Fibroblast of skin of left biceps (primary cell): ENCODE data around the gene PYGB.

Experiments
- DNase-seq, 2 experiments: peaks; one replicate each; pipeline ENCODE4 v3.0.0-alpha.2; 2013; ENCODE audit warnings: low read depth in 2 of 2

PYGB gene

DNA sequence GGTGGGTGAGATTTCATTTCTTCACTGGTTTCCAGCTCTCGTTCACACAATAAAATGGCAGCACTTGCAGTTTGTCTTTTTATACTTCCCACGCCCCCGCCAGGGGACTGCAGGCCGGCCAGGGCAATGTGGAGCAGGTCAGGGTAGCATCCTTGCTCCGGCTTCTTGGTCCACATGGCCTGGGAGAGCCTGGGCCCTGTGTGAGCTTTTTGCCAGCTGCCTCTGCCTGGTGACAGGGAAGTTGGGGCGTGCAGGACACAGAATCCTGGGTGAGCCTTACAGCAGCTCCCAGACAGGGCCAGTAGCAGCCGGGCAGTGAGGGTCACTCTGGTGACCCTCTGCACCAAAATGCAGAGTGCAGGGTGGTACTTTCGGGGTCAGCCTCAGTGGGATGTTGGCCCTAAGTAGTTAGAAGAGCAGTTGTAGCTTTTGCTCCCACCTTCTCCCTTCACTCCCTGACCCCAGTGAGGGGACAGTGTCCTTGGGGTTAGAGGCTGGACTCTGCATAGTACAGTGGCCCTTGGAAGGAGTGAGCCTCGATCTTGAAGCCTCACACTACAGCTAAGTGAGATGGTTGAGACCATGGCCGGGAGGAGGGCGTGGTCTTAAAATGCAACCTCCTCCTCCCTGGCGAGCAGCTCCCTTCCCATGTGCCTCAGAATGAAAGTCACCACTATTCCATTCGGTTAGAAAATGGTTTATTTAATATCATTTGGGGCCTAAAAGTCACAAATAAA, 23.8 kb downstream of the PYGB start:
- no peak for DNase-seq

DNA sequence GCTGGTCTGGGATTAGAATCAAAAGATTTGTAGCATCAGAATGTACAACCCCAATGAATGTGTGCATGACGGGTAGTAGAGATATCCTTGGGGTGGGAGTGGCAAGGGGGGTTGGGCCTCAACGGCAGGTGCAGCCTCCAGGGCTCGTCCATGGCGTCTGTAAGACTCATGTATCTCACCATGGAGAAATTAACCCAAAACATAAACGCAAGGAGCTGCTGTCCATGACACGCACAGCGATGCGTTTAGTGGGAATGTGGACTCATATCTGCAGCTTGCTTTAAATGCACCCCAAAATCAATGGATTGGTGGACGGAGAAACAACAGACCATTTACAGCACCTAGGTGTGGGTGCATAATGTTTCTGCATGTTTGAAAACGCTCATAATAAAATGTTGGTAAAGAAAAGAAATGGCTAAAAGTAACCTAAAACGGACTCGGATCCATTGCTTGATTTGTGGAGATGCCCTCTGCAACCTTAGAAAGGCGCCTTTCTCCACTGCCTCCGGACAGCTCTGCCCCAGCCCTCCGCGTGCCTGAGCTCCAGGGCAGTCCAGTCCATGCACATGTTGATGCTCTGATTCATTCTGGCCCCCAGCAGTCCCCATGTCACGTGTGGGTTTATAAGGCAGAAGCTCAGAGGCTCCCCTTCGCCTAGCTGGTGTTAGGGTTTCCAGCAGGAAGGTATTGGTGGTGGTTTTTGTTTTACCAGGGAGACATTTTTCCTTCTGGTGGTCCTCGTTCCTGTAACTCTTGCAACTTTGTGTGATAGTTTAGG, 24.5 kb downstream of the PYGB start:
- no peak for DNase-seq

DNA sequence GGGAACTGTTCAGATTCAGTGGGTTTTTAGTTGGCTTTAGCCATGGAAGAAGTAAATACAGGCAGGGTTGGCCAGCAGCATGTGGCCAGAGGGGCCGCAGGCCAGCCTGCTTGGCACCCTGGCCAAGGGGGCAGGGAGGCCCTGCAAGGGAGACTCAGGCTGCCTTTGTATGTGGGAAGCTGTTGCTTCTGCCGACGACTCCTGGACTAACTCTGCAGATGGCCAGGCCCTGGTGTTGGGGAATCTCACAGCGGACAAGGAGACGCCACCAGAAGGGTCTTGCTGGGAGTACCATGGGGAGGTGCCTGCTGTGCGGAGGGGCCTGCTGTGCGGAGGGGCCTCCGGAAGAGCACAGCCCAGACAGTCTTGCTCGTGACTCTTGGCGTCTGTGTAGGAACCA, 25.2 kb downstream of the PYGB start:
- DNase-seq, result no peak

DNA sequence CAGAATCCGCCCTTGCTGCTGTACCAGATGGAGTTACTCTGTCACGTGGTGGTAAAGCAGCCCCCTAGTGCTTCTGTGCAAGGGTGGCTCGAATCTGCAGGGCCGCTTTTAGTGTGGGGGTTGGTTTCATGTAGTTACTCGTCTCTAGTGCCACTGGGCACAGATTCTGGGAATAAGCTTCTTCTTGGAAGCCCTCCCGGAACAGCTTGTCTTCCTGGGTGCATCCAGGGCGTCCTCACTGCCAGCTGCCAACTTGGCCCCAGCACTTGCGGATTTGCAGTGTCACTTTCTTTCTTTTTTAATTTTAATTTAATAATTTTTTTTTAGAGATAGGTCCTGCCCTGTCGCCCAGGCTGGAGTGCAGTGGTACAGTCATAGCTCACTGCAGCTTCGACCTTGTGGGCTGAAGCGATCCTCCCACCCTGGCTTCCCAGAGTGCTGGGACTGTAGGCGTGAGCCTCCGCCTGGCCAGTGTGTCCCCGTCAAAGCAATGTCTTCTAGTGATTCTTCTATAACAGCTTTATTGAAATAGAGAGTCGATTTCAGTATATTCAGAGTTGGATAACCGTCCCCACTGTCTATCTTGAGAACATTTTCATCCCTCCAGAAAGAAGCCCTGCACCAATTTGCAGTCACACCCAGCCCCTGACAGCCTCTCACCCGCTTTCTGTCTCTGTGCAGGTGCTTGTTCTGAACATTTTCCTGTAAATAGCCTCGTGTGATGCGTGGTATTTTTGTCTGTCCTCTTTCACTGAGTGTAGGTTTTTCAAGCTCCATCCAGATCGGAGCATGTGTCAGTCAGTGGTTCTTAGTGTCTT, 25.9 kb downstream of the PYGB start:
- DNase-seq, result no peak

DNA sequence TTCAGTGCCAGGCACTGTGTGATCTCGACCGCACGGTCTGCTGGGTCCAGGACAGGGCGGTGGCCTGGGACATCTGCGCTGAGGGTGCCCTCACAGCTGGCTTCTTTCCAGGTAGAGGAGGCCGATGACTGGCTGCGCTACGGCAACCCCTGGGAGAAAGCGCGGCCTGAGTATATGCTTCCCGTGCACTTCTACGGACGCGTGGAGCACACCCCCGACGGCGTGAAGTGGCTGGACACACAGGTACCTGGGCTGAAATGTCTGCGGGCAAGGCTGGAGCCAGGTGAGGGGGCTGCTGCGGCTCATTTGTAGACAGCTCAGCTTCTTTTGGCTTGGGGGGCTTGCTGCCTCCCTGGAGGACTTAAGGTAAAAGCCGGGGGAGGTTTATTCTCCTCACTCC, 26.6 kb downstream of the PYGB start:
- no peak for DNase-seq

DNA sequence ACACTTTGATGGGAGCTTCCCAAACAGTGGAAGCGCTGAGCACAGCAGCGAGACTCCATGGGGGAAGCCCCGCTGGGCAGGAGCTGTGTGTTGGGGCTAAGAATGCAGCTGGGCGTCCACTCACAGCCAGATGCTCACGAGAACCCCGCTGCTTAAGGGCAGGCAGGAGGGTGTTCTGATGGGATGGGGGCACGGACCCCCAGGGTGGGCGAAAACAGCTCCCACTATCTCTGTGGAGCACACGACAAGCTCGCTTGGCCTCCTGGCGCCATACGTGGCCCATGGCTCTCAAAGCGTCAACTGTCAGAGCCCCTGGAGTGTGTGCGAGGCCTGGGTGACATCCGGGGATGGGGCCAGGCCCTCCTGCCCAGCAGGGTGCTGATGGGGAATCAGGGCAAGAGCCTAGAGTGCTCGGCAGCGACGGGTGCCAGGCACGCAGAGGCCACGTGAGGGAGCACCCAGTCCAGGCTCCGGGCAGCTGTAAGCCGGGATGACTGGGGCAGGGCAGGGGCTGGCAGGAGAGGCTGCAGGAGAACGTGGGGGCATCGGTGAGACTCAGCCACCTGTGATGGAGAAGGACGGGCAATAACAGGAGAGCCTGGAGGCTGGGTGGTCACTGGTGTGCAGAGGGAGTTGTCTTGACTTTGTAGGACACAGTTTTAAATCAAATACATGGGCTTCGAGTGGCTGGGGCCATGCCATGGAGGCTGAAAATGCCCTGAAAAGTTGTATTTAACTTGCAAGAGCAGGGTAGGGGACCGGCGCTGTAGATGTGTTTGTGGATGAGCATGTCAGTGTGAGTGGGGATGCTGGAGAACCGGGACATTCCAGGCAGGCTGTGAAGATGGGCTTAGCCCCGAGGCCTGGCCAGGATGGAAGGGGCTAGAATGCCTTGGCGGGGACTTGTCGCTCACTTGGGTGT, 27.3 kb downstream of the PYGB start:
- no peak for DNase-seq

DNA sequence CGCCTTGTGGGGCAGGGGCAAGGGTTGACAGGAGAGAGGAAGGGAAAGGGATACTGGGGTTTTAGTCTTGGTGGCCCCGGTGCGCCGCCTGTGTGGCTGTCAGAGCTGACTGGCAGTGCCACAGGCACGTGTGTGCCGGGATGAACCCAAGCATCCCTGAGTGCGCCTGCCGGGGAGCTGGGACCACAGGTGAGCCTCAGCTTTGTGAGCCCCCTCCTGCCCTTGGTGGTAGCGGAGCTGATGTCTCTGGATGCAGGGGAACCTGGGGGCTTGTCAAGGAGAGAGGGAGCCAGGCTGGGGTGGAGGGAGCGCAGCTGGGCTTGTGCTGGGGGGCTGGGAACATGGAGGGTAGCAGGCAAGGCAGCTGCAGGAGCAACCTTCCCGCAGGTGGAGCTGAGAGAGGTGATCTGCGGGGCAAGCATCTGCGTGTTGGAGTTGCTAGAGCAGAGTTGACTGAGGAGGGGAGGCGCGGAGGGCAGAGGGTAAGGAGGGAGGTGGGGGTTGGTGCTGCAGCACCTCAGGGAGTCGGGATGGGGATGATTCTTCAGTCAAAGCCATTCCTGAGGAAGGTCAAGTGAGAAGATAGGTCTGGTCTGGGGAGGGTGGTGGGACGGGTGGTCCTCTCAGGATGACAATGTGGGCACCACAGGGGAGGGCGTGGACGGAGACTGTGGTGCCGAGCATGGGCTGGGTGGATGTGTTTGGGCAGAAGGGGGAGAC, 28.1 kb downstream of the PYGB start:
- no peak for DNase-seq

DNA sequence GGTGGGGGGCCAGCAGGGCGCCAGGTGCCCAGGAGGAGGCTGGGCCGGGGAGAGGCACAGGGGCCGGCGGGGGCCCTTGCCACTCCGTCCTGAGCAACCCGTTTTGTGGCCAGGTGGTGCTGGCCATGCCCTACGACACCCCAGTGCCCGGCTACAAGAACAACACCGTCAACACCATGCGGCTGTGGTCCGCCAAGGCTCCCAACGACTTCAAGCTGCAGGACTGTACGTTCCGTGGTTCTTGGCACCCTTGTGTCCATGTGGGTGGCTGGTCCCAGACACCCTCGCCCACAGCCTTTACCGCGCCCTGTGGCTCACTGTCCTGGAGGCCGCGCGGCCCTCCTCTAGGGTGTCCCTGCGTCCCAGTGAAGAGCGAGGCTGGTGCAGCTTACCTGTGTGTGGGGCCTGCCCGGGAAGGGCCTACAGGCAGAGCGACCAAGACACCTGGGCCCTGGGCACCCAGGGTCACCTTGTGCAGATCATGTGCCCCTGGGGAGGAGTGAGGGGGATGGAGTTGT, 28.7 kb downstream of the PYGB start:
- no peak for DNase-seq

DNA sequence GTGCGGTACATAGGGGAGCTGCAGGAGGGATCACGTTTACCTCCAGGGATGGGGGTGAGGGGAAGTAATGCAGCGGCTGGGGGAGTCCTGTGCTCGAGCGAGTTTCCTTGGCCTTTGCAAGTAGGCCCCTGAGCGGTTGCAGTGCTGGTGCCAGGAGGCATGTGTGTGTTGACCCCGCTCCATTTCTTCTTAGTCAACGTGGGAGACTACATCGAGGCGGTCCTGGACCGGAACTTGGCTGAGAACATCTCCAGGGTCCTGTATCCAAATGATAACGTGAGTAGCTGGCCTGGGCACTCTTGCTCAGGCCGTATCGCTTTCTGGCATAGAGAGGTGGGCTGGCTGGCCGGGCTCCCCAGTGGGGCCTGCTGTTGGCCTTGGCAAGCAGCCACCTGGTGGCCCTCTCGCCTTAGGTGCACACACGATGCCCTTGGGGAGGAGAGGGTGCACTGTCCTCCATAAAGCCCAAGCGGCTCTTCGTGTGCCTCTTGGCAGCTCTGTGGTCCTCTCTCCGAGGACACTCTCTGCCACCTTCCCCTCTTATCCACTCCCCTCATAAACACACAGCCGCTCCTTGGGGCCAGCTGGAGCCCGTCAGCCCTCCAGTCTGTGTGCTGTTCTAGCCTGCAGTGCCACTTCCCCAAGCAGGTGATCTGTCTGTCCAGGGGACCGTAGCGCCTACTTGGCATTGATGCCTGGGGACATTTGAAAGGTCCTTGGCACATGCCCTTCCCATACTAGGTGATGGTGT, 29.3 kb downstream of the PYGB start:
- no peak for DNase-seq

DNA sequence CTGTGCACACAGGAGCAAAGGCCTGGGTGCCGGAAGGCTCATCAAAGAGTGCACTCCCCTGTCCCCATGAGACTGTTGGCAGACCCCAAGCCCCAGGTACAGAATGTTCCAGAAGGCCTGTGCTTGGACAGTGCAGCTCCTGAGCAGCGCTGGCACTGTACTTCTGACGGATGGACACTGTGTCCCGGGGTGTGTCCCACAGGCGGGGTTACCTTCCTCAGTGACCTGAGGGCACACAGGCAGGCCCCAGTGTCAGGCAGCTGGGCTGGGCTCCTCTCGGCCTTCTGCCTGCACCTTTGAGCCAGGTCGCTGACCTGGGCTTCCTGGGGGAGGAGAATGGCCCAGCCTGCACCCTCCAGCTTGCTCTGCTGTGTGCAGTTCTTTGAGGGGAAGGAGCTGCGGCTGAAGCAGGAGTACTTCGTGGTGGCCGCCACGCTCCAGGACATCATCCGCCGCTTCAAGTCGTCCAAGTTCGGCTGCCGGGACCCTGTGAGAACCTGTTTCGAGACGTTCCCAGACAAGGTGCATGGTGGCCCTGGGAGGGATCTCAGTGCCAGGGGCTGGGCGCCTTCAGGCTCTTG, 30.1 kb downstream of the PYGB start:
- DNase-seq, result no peak

DNA sequence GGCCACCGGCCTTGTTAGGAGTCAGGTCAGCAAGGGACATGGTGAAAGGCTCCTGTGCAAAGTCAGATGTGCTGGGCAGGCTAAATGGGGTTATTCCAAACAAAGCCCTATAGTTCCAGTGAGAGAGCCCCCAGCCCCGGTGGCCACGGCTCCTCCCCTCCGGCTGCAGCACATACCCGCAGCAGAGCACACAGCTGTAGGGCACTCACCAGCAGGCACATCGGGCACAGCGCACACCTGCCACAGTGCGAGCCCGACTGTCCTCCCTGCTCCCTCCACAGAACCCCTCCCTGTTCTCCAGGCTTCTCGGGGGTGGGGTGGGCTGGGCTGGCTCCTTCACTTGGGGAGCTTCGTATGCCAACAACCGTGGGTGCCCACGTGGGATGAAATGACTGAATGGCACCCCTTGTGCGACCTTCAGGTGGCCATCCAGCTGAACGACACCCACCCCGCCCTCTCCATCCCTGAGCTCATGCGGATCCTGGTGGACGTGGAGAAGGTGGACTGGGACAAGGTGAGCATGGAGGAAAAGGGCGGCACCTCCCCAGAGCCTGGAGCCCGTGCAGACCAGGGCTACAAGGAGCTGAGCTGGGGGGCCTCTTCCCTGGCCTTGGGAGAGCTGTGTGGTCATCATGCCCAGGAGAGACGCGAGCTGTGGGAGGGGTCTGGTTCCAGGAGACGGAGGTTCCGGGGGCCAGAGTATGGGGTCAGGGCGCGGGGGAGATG, 30.9 kb downstream of the PYGB start:
- DNase-seq, result no peak

DNA sequence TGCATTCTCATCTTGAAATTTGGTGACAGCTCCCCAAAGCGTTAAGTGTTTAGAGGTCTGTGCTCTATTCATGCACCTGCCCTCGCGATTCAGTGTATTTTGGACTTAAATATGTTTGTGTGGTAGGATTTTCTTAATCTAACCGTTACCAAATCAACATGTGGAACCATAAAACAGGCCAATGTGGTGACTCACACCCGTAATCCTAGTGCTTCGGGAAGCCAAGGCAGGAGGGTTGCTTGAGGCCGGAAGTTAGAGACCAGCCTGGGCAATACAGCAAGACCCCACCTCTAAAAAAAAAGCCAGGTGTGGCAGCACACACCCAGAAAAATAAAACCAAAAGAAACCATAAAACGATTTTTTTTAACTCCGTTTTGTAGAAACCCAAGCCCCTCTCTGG, 31.5 kb downstream of the PYGB start:
- DNase-seq, result no peak

DNA sequence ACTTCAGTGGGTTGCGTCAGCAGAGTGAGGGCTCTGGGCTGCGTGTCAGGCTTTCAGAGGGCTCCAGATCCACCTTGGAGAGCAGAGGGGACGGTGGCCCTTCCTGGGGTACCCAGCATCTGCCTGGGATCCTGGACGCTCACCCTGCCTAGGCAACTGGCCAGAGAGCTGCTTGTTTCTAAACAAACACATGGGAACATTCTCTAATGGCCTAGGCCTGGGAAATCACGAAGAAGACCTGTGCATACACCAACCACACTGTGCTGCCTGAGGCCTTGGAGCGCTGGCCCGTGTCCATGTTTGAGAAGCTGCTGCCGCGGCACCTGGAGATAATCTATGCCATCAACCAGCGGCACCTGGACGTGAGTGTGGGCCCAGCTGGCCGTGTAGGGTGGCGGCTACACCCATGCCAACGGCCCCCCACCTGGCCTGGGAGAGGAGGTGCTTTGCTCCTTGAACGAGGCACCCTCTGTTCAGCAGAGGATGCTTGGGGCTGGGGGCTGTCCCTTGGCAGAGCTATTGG, 32.2 kb downstream of the PYGB start:
- DNase-seq, result no peak

DNA sequence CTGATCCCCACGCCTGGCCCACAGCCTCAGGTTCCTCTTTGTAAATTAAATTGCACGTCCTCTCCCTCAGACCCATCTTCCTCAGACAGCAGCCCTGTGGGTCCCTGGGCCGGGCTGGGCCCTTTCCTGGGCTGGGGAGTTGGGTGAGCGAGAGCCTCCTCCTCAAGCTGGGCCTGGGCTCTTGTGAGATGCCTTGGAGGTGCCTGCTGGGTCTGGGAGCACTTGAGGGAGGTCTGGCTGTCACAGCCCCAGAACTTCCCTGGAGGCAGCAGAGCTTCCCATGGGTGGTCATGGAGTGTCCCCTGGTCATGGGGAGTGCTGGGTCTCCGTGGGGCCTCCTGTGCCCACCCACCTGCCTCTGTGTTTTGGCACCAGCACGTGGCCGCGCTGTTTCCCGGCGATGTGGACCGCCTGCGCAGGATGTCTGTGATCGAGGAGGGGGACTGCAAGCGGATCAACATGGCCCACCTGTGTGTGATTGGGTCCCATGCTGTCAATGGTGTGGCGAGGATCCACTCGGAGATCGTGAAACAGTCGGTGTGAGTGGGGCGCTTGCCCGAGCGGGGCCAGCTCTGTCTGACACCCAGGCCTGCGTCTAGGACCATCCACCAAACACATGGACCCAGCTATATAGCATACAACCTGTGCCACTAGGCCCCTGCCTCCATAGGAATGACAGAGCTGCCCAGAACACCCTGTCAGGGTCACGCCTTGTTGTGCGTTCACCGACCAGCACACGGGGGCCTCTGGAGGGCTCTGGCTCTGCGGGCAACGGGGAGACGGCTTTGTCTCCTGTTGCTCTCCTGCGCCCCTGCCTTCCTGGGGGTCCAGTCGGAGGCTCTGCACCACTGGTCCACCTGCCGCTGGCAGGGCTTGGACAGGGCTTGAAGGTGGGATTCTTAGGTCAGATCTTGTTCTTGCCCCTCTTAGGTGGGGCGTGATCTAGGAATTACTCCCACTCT, 33.0 kb downstream of the PYGB start:
- DNase-seq, result no peak

DNA sequence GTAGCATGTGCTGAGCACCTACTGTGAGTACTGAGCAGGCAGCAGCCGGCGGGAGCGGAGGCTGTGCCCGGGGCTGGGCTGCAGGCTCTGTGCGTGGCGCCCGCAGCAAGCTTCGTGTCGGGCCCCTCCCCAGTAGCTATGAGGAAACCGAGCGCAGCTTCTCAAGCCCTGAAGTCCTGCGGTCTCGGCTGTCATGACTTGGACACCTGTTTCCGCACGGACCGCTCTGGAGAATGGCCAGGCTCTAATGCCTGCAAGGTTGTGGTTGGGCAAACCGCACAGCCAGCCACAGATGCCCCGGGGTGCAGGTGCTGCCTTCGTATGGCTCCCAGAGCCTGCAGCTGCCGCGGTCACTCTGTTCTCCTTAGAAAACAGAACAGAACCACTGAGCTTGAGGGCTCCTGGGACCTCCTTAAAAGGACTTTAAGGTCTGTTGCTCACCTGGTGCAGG, 33.7 kb downstream of the PYGB start:
- DNase-seq, result no peak

DNA sequence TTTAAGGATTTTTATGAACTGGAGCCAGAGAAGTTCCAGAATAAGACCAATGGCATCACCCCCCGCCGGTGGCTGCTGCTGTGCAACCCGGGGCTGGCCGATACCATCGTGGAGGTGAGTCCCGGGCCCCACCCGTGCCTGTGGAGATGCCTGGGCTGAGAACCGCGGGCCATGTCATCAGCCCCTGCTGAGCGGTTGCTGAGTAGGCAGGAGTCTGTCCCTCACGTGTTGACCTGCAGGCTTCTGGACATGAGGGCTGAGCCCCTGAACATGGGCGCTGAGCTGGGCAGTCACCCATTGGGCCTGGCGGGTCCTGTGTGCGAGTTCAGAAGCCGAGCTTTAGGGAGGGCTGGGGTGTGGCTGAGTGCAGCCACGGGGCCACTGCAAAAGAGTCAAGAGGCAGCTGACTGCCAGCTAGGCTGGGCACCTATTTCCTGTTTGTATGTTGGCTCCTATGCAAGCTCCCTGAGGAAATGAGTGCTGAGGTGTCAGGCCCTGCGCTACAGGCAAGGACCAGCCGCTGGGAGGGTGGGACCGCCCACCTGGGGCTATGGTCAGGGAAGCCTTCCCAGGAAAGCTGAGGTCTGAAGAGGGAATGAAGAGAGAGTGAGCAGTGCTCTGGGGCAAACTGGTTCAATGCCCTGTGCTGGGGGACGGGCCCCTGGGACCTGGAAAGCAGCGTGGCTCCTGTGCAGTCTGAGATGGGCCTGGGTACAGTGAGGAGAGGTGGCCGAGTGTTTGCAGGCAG, 34.3 kb downstream of the PYGB start:
- DNase-seq, result no peak

DNA sequence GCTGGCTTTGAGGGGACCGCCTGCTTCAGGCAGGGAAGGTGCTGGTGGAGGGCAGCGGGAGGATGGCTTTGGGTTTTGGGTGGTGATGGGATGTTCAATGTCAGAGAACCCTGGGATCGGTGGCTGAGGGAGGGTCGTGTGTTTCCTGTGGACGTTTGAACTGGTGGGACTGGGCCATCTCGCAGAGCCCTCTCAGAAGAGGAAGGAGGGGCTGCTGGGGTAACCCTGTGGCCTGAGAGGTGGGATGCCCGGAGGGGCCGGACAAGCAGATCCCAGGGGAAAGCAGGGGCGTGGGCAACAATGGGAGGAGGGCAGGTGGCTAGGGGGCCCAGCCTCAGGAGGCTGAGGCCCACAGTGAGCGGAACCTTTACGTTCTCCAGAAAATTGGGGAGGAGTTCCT, 34.9 kb downstream of the PYGB start:
- DNase-seq, result no peak
